ENCODE measurements around the gene SLC1A1. TPM values are rescaled to one million over a fixed set of nuclear protein-coding genes. Genes with fewer than 3 reads are reported as not detected.
A peak's percentile ranks its signal among the peaks of the same experiment; 100 is the strongest.
"Not testable (repeated sequence)": the region's sequence is repeated elsewhere in the genome, so short reads cannot be mapped to it uniquely, and the experiment has no call there.

Gene SLC1A1
- total and polyA plus RNA-seq, 11 donors, result 1.0 to 4.6 (median 1.9) TPM

DNA sequence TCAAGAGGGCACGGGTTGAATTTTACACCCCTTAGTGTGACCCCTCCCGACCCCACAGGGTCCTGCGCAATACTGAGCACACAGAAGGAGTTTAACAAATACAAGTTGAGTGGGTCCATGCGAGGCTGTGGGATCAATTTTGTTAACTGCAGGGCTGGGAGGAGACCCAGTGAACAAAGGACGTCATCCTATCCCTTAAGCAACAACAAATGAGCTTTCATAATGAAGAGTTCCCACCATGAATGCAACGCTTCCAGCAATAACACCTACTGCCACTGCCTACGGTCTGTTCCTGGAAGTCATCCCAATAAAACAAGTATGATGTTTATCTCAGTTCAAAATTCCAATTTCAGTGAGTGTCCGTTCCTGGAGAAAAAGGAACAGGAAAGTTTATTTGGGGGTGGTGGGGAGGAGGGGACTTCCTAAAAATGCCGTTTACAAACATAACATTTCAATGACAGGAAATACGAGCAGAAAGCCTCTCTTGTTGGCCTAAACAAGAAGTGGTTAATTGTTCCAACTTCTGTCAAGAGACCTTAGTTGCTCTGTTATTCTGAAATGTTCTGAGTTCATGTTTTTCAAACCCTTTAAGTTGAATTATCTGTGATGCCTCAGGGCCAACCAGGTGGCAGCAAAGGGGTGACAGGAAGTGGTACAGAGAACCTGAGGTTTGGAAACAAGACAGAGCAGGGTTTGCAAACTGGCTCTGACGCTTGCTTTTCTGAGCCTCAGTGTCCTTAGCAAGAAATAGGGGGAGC lies 106.1 kb downstream of the SLC1A1 start:
- intact Hi-C loops (cut with DNase I), result loop anchor here in 4 of 10 donors (2.0 to 10.0 kb wide), 3 partner anchors 42 to 58 kb away; no protein-coding TSS in a partner anchor
- peaks cover 0 to 18% (median 3%) of the 10 kb centered on the region in 12 donors for H3K4me1 ChIP-seq
- no peak for TF ChIP-seq POLR2A (IDR thresholded peaks at IDR 0.05)
- TF ChIP-seq, protein P1, sequence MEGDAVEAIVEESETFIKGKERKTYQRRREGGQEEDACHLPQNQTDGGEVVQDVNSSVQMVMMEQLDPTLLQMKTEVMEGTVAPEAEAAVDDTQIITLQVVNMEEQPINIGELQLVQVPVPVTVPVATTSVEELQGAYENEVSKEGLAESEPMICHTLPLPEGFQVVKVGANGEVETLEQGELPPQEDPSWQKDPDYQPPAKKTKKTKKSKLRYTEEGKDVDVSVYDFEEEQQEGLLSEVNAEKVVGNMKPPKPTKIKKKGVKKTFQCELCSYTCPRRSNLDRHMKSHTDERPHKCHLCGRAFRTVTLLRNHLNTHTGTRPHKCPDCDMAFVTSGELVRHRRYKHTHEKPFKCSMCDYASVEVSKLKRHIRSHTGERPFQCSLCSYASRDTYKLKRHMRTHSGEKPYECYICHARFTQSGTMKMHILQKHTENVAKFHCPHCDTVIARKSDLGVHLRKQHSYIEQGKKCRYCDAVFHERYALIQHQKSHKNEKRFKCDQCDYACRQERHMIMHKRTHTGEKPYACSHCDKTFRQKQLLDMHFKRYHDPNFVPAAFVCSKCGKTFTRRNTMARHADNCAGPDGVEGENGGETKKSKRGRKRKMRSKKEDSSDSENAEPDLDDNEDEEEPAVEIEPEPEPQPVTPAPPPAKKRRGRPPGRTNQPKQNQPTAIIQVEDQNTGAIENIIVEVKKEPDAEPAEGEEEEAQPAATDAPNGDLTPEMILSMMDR (IDR thresholded peaks at IDR 0.05), result no peak
- ATAC-seq (peak in 3 of 4 donors; percentile 20 to 62 (median 57)), DNase-seq (no peak)
- H3K27me3 ChIP-seq, result no peaks in the 10 kb centered on the region
- WGBS, 4 donors, result 51 to 68% (median 66%) methylated on average over 11 of the region's 11 CpGs
- no peaks in the 10 kb centered on the region for H3K9me3 ChIP-seq
- H3K36me3 ChIP-seq, result no peaks in the 10 kb centered on the region
- no peak overlapping the region for H3K4me3 ChIP-seq
- peak overlapping the region in 8 of 12 donors; percentile 1 to 44 (median 17) for H3K27ac ChIP-seq

DNA sequence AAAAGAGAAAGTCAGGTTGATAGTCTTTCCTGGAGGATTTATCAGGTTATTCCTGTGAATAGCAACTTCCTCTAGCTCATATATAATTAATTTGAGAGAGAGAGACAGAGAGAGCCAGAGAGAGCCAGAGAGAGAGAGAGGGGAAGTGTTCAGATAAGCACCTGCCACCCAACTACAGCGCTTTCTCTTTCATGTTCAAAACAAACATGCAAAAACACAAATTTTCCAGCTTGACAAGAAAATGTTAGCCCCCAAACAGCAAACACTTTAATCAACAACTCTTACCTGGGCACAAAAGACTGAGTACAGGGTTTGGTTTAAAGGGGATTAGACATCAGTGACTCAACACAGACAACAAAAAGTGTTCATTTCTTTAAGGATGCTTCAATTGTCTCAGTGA lies 110.1 kb downstream of the SLC1A1 start:
- Histone ChIP-seq H3K4me3 (no peak overlapping the region), H3K9me3 (no peaks in the 10 kb centered on the region), H3K4me1 (peaks cover 0 to 16% (median 0%) of the 10 kb centered on the region in 12 donors), H3K36me3 (peaks cover 0 to 6% (median 0%) of the 10 kb centered on the region in 9 donors), H3K27ac (no peak overlapping the region), H3K27me3 (no peaks in the 10 kb centered on the region)
- ATAC-seq, result no peak
- TF ChIP-seq POLR2A (IDR thresholded peaks at IDR 0.05), result no peak
- TF ChIP-seq, protein P1 (IDR thresholded peaks at IDR 0.05), result no peak
- DNase-seq, result no peak
- intact Hi-C loops (cut with DNase I), result loop anchor here in 2 of 10 donors (5.0 to 10.0 kb wide), 2 partner anchors 108 to 154 kb away; partner anchors contain the start of gene SLC1A1 (in 1 of the 2)
- 77 to 89% (median 82%) methylated on average over 1 of the region's 1 CpG for WGBS, 4 donors

DNA sequence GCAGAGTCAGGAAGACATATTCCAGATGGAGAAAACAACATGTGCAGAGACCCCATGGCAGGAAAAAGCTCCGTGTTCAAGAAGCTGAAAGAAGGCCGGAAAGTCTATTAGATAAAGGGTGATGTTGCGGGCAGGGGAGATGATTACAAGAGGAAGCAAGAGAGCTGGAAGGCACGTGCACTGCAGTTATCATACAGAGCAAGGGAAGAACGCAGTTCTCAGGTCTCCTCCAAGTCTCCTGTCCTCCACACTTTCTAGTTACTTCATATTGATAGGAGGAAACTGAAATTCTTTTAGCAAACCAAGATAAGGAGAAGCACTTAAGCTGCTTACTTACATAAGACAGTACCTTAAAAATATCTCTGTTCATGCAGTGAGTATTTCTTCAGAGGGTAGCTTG lies 113.6 kb downstream of the SLC1A1 start:
- TF ChIP-seq, protein P1 (IDR thresholded peaks at IDR 0.05), result no peak
- TF ChIP-seq POLR2A (IDR thresholded peaks at IDR 0.05), result no peak
- no peak for ATAC-seq
- Histone ChIP-seq H3K36me3 (peaks cover 0 to 6% (median 0%) of the 10 kb centered on the region in 9 donors), H3K27ac (no peak overlapping the region), H3K9me3 (no peaks in the 10 kb centered on the region), H3K4me1 (peaks cover 0 to 4% (median 0%) of the 10 kb centered on the region in 12 donors), H3K27me3 (no peaks in the 10 kb centered on the region), H3K4me3 (no peak overlapping the region)
- intact Hi-C loops (cut with DNase I), result loop anchor here in 2 of 10 donors (5.0 to 10.0 kb wide), 2 partner anchors 112 to 151 kb away; partner anchors contain the start of gene SLC1A1 (in 1 of the 2)
- DNase-seq, result no peak
- WGBS, 4 donors, result 48 to 74% (median 64%) methylated on average over 5 of the region's 5 CpGs

DNA sequence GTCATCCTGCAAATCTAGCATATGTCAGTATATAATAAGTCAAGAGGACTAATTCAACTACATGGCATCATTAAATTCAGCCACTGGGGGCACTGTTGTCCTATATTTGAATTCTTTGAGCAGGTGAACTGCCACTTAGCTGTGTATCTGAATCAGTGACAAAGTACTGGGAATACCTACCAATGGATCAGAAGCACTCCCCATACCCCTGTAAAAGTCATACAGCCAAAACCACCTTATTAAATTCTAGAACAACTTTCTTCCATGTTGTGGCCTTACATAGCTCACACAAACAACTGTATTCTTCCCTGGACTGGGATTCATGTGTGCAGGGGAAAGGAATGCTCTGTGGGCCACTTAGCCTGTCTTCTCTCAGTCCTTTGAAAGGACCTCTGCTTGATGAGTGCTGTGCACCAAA lies 114.4 kb downstream of the SLC1A1 start:
- H3K9me3 ChIP-seq, result no peaks in the 10 kb centered on the region
- peak in 4 of 5 donors; percentile 30 to 61 (median 52) for DNase-seq
- intact Hi-C loops (cut with DNase I), result loop anchor here in 2 of 10 donors (5.0 to 10.0 kb wide), 2 partner anchors 112 to 150 kb away; partner anchors contain the start of gene SLC1A1 (in 1 of the 2)

DNA sequence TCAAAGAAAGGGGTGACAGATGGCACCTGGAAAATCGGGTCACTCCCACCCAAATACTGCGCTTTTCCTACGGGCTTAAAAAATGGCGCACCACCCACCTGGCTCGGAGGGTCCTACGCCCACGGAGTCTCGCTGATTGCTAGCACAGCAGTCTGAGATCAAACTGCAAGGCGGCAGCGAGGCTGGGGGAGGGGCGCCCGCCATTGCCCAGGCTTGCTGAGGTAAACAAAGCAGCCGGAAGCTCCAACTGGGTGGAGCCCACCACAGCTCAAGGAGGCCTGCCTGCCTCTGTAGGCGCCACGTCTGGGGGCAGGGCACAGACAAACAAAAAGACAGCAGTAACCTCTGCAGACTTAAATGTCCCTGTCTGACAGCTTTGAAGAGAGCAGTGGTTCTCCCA lies 115.8 kb downstream of the SLC1A1 start:
- H3K27ac ChIP-seq, H3K27me3 ChIP-seq, DNase-seq, H3K9me3 ChIP-seq, H3K4me3 ChIP-seq, ATAC-seq, H3K36me3 ChIP-seq, H3K4me1 ChIP-seq: not testable (repeated sequence)
- intact Hi-C loops (cut with DNase I), result loop anchor here in 1 of 10 donors (10.0 kb wide), 1 partner anchor 149 kb away; no protein-coding TSS in a partner anchor
- 79 to 88% (median 83%) methylated on average over 11 to 15 of the region's 15 CpGs for WGBS, 4 donors

More for the DNA sequence above, 114.4 kb downstream of the SLC1A1 start:
- H3K27ac ChIP-seq, result no peak overlapping the region
- H3K4me3 ChIP-seq, result no peak overlapping the region
- peak in 3 of 4 donors; percentile 65 to 85 (median 74) for ATAC-seq
- TF ChIP-seq, protein P1 (IDR thresholded peaks at IDR 0.05), result peak; percentile 62 to 86 (median 76)
- TF ChIP-seq POLR2A (IDR thresholded peaks at IDR 0.05), result no peak
- no peaks in the 10 kb centered on the region for H3K27me3 ChIP-seq
- H3K4me1 ChIP-seq, result peaks cover 0 to 4% (median 0%) of the 10 kb centered on the region in 12 donors
- peaks cover 0 to 6% (median 0%) of the 10 kb centered on the region in 9 donors for H3K36me3 ChIP-seq

Measured in heart left ventricle (tissue), 16 donors.